Hair follicular keratinocyte (primary cell): ENCODE results near the gene RPL4. TPM values are rescaled to one million over a fixed set of nuclear protein-coding genes. Genes with fewer than 3 reads are reported as not detected.

Source experiments
- total RNA-seq: library from RNA; depleted of rRNA; stranded (reverse); fragments of >200 nt; gene quantifications from 2 replicates; pipeline ENCODE4 v1.2.3, GENCODE V29; 2015

Gene RPL4
- 5,458 and 7,422 TPM in 2 replicates for total RNA-seq

DNA sequence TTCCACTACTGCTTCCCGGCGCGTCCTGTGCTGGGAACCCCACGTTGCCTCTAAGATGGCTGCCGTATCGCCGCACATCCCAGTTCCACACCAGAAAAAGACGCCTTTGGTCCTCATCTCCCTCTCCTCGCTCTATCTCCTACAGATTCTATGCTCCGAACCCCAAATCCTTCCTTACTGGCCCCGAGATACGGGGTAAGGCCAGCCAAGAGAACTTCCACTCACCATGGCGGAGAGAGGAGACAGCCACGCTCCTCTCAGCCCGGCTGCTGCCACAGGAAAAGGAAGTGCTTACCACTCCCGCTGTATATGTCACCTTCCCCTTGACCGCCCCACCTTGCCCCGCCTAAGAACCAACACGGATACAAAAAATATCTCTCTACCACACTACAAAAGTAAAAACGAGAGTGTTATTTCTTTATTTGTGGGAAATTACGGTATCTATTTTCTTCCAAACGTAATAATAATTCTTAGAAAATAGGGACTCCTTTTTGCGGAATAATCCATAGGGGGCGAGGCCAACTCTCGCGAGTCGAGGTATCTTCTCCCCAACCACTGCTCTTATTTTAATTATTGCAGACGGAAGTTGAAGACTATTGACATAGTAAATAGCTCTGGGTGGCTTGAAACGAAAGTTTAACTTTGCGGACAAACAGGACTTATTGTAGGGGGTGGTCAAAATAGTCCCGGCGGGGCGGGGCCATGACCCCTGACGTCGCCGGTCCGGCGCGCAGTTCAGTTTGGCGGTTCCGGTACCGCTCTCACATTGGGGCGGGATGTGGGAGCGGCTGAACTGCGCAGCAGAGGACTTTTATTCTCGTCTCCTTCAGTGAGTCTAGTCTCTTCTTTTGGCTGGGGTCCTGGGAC is at the start of gene RPL4, which contains the start of gene ZWILCH:
TSS of gene RPL4 (minus strand) at position 293 of the 867 bp plus-strand sequence. CDS start at position 228, 65 bp downstream.
TSS of gene ZWILCH (plus strand) at position 764 of the 867 bp plus-strand sequence. CDS start at position 777, 13 bp downstream.

DNA sequence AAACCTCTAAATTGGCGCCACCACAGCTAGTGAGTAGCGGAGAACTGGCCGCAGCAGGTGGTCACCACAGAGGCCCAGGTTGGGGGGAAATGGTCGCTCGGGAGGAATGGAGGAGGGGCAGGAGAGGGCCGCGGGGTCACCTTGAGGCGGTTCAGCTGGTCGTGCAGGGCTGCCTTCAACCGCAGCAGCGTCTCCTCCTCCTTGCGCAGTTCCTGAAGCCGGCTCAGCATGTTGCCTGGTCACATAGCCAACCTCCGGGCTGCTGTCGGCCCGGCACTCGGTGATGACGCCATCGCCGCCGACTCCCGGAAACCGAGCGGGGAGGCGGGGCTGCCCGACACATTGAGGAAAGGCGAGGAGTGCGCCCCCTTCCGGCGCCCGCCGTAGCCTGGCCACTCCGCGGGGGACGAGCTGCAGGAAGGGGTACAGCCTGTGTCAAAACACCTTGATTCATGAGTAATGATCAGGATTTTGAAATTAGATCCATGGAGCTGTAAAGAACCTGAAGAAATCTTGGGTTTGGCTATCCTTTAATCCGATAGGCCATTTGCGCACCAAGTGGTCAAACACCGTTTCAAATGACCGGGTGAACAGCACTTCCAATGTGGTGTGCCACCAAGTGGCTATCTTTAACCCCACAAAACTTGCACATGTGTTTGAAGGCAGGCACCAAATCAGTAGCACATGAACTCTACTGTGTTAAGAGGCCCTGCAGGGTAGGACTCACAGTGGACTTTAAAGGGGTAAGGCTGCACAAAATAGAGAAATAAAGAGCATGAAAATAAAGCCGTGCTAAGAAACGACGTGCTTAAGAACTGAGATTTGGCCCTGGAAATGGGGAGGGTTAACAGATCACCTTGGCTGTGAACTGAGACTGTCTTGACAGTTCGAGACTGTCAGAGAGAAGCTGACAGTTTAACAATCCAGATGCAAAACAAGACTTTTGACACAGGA is 6.9 kb downstream of the RPL4 start, which contains the start of gene SNAPC5:
TSS of gene SNAPC5 (minus strand) at position 261 of the 954 bp plus-strand sequence. CDS start at position 230, 31 bp downstream.

Other genes with a start within 250 kb of the RPL4 start
- 8.0 and 26.2 TPM in 2 replicates for gene DIS3L, start 211.3 kb downstream of the RPL4 start, total RNA-seq
- gene TIPIN, start 148.2 kb downstream of the RPL4 start, total RNA-seq: 5.8 and 13.3 TPM in 2 replicates
- 58.9 and 70.3 TPM in 2 replicates for gene MAP2K1, start 117.9 kb downstream of the RPL4 start, total RNA-seq
- 14.8 and 23.0 TPM in 2 replicates for gene SNAPC5, start 7.1 kb downstream of the RPL4 start, total RNA-seq
- 10.3 and 27.0 TPM in 2 replicates for gene ZWILCH, start 471 bp upstream of the RPL4 start, total RNA-seq
- not detected in 2 replicates for gene LCTL, start 61.1 kb upstream of the RPL4 start, total RNA-seq
- gene SMAD6, start 197.4 kb upstream of the RPL4 start, total RNA-seq: 0.04 TPM in 1 of 2 replicates, not detected in the other